Left renal pelvis (tissue), 4 donors: ENCODE data around the gene MRGPRE. TPM values are rescaled to one million over a fixed set of nuclear protein-coding genes. Genes with fewer than 3 reads are reported as not detected.
A peak's percentile ranks its signal among the peaks of the same experiment; 100 is the strongest.

Experiments used
- DNase-seq, 4 donors: peaks; one replicate each; pipeline ENCODE4 v3.0.0-alpha.2; 2013; ENCODE audit warnings: low read depth in 4 of 4, low spot score in 3 of 4
- polyA plus RNA-seq, 4 donors: library from polyadenylated mRNA; unstranded; fragments of 120-200 nt; gene quantifications; one replicate each; pipeline ENCODE4 v1.2.1, GENCODE V29; 2013; ENCODE audit not compliant: insufficient read length in 4 of 4

MRGPRE gene
- polyA plus RNA-seq, 4 donors: not detected

GRCh38 chr11:3227568-3228444 is 4.4 kb downstream of the MRGPRE start:
- DNase-seq: no peak

GRCh38 chr11:3226846-3227567 is 5.2 kb downstream of the MRGPRE start:
- no peak for DNase-seq

- no peak for DNase-seq
Observed at GRCh38 chr11:3225826-3226750, 6.1 kb downstream of the MRGPRE start.

GRCh38 chr11:3225159-3225758 is 7.0 kb downstream of the MRGPRE start:
- no peak for DNase-seq

- DNase-seq: peak in 2 of 4 donors; percentile 14 to 52
Observed at GRCh38 chr11:3224401-3225057, 7.7 kb downstream of the MRGPRE start.

GRCh38 chr11:3223932-3224381 is 8.3 kb downstream of the MRGPRE start:
- DNase-seq: no peak

- no peak for DNase-seq
Observed at GRCh38 chr11:3222941-3223915, 9.0 kb downstream of the MRGPRE start.

GRCh38 chr11:3222003-3222855 is 10.0 kb downstream of the MRGPRE start:
- DNase-seq: no peak

GRCh38 chr11:3221408-3222002 is 10.7 kb downstream of the MRGPRE start:
- no peak for DNase-seq

GRCh38 chr11:3220521-3221407 is 11.5 kb downstream of the MRGPRE start:
- DNase-seq: no peak

GRCh38 chr11:3220101-3220500 is 12.1 kb downstream of the MRGPRE start:
- no peak for DNase-seq

GRCh38 chr11:3219281-3219892 is 12.8 kb downstream of the MRGPRE start:
- no peak for DNase-seq

GRCh38 chr11:3218483-3219280 is 13.5 kb downstream of the MRGPRE start, which contains the start of gene MRGPRG:
Gene MRGPRG, minus strand, starts transcription at chr11:3218813. Its CDS starts 0 bp downstream, at chr11:3218813.
- DNase-seq: no peak

GRCh38 chr11:3217818-3218482 is 14.3 kb downstream of the MRGPRE start:
- DNase-seq: no peak
